Measurements from ENCODE around the gene RHOBTB1. TPM values are rescaled to one million over a fixed set of nuclear protein-coding genes. Genes with fewer than 3 reads are reported as not detected.
"Not testable (repeated sequence)": the region's sequence is repeated elsewhere in the genome, so short reads cannot be mapped to it uniquely, and the experiment has no call there.

RHOBTB1 gene
- total RNA-seq, 1 experiment from 2014 or later = 0.77 TPM

GRCh38 chr10:60835049-60835448, 108.9 kb downstream of the RHOBTB1 start:
- in situ Hi-C loops (cut with HindIII; ENCODE audit: low pct_unique_long_range_greater_than_20kb, low sequenced_read_pairs) = no loop called here
- H3K36me3 ChIP-seq (ENCODE audit: control insufficient read depth, insufficient read depth, low read length) = no peaks in the 10 kb centered on the region
- ATAC-seq (no peak), DNase-seq (ENCODE audit: low read depth, low spot score) (no peak)
- CTCF ChIA-PET = no interaction called here
- H3K4me1 ChIP-seq (ENCODE audit: control insufficient read depth, insufficient read depth, low read length) = no peaks in the 10 kb centered on the region
- TF ChIP-seq CTCF (IDR thresholded peaks at IDR 0.05) (no peak), SIN3A (IDR thresholded peaks at IDR 0.05; ENCODE audit: borderline replicate concordance, insufficient read depth, low read depth, low read length) (no peak), REST (IDR thresholded peaks at IDR 0.05; ENCODE audit: insufficient read depth in 1 of 2, low read depth in 2 of 2, low read length in 1 of 2) (no peak), TCF7L2 (IDR thresholded peaks at IDR 0.05; ENCODE audit: low read depth, low read length) (no peak), POLR2AphosphoS5 (IDR thresholded peaks at IDR 0.05; ENCODE audit: low read depth, low read length) (no peak)
- POLR2A ChIA-PET = no interaction called here
- intact Hi-C loops (cut with micrococcal nuclease; ENCODE audit: unreplicated experiment) = loop anchor here (10.0 kb wide), 1 partner anchor 1100 kb away; no protein-coding TSS in a partner anchor
- H3K4me3 ChIP-seq (ENCODE audit: low read depth in 2 of 2, low read length in 2 of 2) = no peak overlapping the region
- no peaks in the 10 kb centered on the region for H3K27me3 ChIP-seq (ENCODE audit: control insufficient read depth, insufficient read depth, low read length)
- no peaks in the 10 kb centered on the region for H3K9me3 ChIP-seq (ENCODE audit: control insufficient read depth, insufficient read depth, low read depth, low read length)
- H3K27ac ChIP-seq (ENCODE audit: low read length) = no peak overlapping the region
- no TSS peak for BruUV-seq (replicated peaks)

- no TSS peak for BruUV-seq (replicated peaks)
- in situ Hi-C loops (cut with HindIII; ENCODE audit: low pct_unique_long_range_greater_than_20kb, low sequenced_read_pairs) (no loop called here), intact Hi-C loops (cut with micrococcal nuclease; ENCODE audit: unreplicated experiment) (loop anchor here (10.0 kb wide), 1 partner anchor 1100 kb away; no protein-coding TSS in a partner anchor)
- POLR2A ChIA-PET = no interaction called here
- H3K4me3 ChIP-seq (ENCODE audit: low read depth in 2 of 2, low read length in 2 of 2) = no peak overlapping the region
- CTCF ChIA-PET = no interaction called here
- ATAC-seq (no peak), DNase-seq (ENCODE audit: low read depth, low spot score) (no peak)
- TF ChIP-seq TCF7L2 (IDR thresholded peaks at IDR 0.05; ENCODE audit: low read depth, low read length) = no peak
- no peak for TF ChIP-seq POLR2AphosphoS5 (IDR thresholded peaks at IDR 0.05; ENCODE audit: low read depth, low read length)
- no peak for TF ChIP-seq SIN3A (IDR thresholded peaks at IDR 0.05; ENCODE audit: borderline replicate concordance, insufficient read depth, low read depth, low read length)
- TF ChIP-seq REST (IDR thresholded peaks at IDR 0.05; ENCODE audit: insufficient read depth in 1 of 2, low read depth in 2 of 2, low read length in 1 of 2) = no peak
- no peak for TF ChIP-seq CTCF (IDR thresholded peaks at IDR 0.05)
- no peaks in the 10 kb centered on the region for H3K9me3 ChIP-seq (ENCODE audit: control insufficient read depth, insufficient read depth, low read depth, low read length)
- no peaks in the 10 kb centered on the region for H3K4me1 ChIP-seq (ENCODE audit: control insufficient read depth, insufficient read depth, low read length)
- H3K27ac ChIP-seq (ENCODE audit: low read length) = no peak overlapping the region
- H3K36me3 ChIP-seq (ENCODE audit: control insufficient read depth, insufficient read depth, low read length) = no peaks in the 10 kb centered on the region
- H3K27me3 ChIP-seq (ENCODE audit: control insufficient read depth, insufficient read depth, low read length) = no peaks in the 10 kb centered on the region
Observed at GRCh38 chr10:60834401-60834800, 109.6 kb downstream of the RHOBTB1 start.

- H3K36me3 ChIP-seq (ENCODE audit: control insufficient read depth, insufficient read depth, low read length); H3K9me3 ChIP-seq (ENCODE audit: control insufficient read depth, insufficient read depth, low read depth, low read length); DNase-seq (ENCODE audit: low read depth, low spot score); H3K4me3 ChIP-seq (ENCODE audit: low read depth in 2 of 2, low read length in 2 of 2); BruUV-seq (replicated peaks); CTCF ChIA-PET; H3K27me3 ChIP-seq (ENCODE audit: control insufficient read depth, insufficient read depth, low read length); in situ Hi-C loops (cut with HindIII; ENCODE audit: low pct_unique_long_range_greater_than_20kb, low sequenced_read_pairs); ATAC-seq; POLR2A ChIA-PET; H3K27ac ChIP-seq (ENCODE audit: low read length); H3K4me1 ChIP-seq (ENCODE audit: control insufficient read depth, insufficient read depth, low read length): not testable (repeated sequence)
- intact Hi-C loops (cut with micrococcal nuclease; ENCODE audit: unreplicated experiment) = loop anchor here (10.0 kb wide), 1 partner anchor 1097 kb away; no protein-coding TSS in a partner anchor
Observed at GRCh38 chr10:60832136-60832535, 111.8 kb downstream of the RHOBTB1 start.

All from Panc1 (cell line).